IPS-15b (cell line): ENCODE measurements around the gene FTO.

Source experiments
- H3K27me3 ChIP-seq: one replicate; pipeline ENCODE4 v1.6.1; 2013; ENCODE audit warnings: low read length; ENCODE audit not compliant: control insufficient read depth, insufficient read depth
- H3K36me3 ChIP-seq: one replicate; pipeline ENCODE4 v1.6.1; 2013; ENCODE audit warnings: low read length; ENCODE audit not compliant: control insufficient read depth, insufficient read depth
- H3K4me1 ChIP-seq: one replicate; pipeline ENCODE4 v1.6.1; 2013; ENCODE audit warnings: mild to moderate bottlenecking, low read length; ENCODE audit not compliant: control insufficient read depth, insufficient read depth
- H3K4me3 ChIP-seq: one replicate; pipeline ENCODE4 v1.5.1; 2013; ENCODE audit warnings: low read depth, low read length
- H3K9ac ChIP-seq: one replicate; pipeline ENCODE4 v1.6.1; 2013; ENCODE audit warnings: low read depth, mild to moderate bottlenecking, low read length
- H3K9me3 ChIP-seq: one replicate; pipeline ENCODE4 v1.6.1; 2013; ENCODE audit warnings: mild to moderate bottlenecking, low read length; ENCODE audit not compliant: control insufficient read depth, insufficient read depth

Gene FTO

GRCh38 chr16:54071514-54071913 is 367.6 kb downstream of the FTO start:
- H3K4me3 ChIP-seq, result no peak overlapping the region
- no peak overlapping the region for H3K9ac ChIP-seq
- H3K27me3 ChIP-seq, result no peaks in the 10 kb centered on the region
- no peaks in the 10 kb centered on the region for H3K36me3 ChIP-seq
- peaks cover 13% of the 10 kb centered on the region for H3K4me1 ChIP-seq
- no peaks in the 10 kb centered on the region for H3K9me3 ChIP-seq

- H3K27me3 ChIP-seq, result no peaks in the 10 kb centered on the region
- H3K9me3 ChIP-seq, result no peaks in the 10 kb centered on the region
- H3K9ac ChIP-seq, result no peak overlapping the region
- no peaks in the 10 kb centered on the region for H3K36me3 ChIP-seq
- peaks cover 12% of the 10 kb centered on the region for H3K4me1 ChIP-seq
- no peak overlapping the region for H3K4me3 ChIP-seq
Observed at GRCh38 chr16:54072237-54072636, 368.3 kb downstream of the FTO start.

GRCh38 chr16:54073356-54073755 is 369.4 kb downstream of the FTO start:
- H3K4me3 ChIP-seq, result no peak overlapping the region

GRCh38 chr16:54075446-54075845 is 371.5 kb downstream of the FTO start:
- Histone ChIP-seq H3K4me3 (no peak overlapping the region), H3K9me3 (no peaks in the 10 kb centered on the region), H3K27me3 (no peaks in the 10 kb centered on the region), H3K9ac (no peak overlapping the region), H3K36me3 (no peaks in the 10 kb centered on the region), H3K4me1 (no peaks in the 10 kb centered on the region)

More at GRCh38 chr16:54073356-54073755, 369.4 kb downstream of the FTO start:
- Histone ChIP-seq H3K27me3 (no peaks in the 10 kb centered on the region), H3K9me3 (no peaks in the 10 kb centered on the region), H3K9ac (no peak overlapping the region), H3K36me3 (no peaks in the 10 kb centered on the region), H3K4me1 (peaks cover 1% of the 10 kb centered on the region)

- Histone ChIP-seq H3K36me3 (no peaks in the 10 kb centered on the region), H3K9ac (no peak overlapping the region), H3K4me3 (no peak overlapping the region), H3K9me3 (no peaks in the 10 kb centered on the region), H3K4me1 (no peaks in the 10 kb centered on the region), H3K27me3 (no peaks in the 10 kb centered on the region)
Observed at GRCh38 chr16:54076006-54076504, 372.1 kb downstream of the FTO start.

DNA sequence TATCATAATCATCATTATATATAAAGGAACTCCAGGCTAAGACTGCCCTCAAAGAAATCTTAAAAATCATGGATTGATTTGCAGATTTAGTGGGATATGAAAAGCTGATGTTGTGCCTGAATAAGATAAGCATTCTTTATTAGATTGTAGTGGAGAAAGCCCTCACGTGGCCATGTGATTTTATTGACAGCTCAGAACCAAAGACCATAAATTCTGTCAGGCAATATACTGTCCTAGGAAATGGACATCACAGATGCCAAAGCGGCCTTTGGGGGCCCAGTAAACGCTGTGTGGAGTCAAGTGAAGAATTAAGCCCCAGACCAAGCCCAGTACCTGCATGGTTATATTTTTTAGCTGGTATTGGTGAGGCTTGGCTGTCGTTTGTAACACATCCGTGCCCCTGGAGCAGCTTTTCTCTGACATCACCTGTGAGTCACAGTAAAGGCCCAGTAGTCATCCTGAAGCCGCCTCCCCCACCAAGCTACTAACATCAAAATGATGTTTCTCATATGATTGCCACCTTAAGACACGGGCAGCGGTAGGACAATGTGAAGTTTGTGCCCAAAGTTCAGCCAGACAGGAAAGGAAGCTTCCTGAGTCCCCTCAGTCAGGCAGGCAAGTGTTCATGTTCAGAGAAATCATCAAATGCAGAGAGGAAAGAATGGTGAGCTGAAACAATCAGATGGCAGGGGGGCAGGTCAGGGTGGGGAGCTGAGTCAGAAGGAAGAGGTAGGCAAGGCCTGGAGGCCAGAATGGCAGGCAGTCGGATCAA is 373.3 kb downstream of the FTO start:
- Histone ChIP-seq H3K36me3 (no peaks in the 10 kb centered on the region), H3K9ac (no peak overlapping the region), H3K9me3 (no peaks in the 10 kb centered on the region), H3K27me3 (no peaks in the 10 kb centered on the region), H3K4me3 (no peak overlapping the region), H3K4me1 (no peaks in the 10 kb centered on the region)

GRCh38 chr16:54080524-54081008 is 376.6 kb downstream of the FTO start:
- Histone ChIP-seq H3K4me3 (no peak overlapping the region), H3K9me3 (no peaks in the 10 kb centered on the region), H3K36me3 (no peaks in the 10 kb centered on the region), H3K27me3 (no peaks in the 10 kb centered on the region), H3K4me1 (no peaks in the 10 kb centered on the region), H3K9ac (no peak overlapping the region)

DNA sequence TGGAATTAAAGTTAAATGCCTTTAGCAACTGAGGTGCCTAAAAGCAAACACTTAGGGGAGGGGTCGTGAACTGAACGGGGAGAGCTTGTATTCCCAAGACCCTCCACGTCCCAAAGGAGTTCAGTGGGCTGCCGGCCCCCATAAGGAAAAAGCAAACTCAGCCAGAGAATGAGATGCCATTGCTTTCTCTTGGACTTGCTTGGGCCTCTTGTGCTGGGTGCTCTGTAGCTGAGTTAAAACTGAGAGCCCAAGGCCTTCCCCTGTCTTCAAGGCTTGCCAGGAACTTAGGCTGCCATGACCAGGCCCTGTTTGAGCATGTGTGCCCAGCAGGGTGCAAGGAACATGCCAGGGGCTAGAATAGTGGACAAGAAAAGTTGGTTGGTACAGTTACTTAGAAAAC is 382.8 kb downstream of the FTO start:
- no peaks in the 10 kb centered on the region for H3K9me3 ChIP-seq
- H3K36me3 ChIP-seq, result no peaks in the 10 kb centered on the region
- no peaks in the 10 kb centered on the region for H3K4me1 ChIP-seq

DNA sequence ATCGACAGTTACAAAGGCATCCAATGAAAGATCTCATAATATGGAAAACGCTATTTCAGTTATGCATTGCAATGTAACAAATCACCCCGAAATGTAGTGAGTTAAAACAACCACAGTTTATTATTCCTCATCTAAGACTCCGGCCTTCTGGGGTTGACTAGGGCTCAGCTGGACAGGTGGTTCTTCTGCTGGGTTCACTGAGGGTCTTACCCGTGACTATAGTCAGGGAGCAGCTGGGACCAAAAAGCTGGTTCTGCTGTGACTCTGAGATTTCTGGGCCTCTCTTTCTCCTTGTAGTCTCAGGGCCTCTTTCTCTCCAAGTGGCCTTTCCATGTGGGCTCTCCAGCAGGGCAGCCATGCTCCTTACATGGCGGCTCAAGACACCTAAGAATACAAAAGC is 386.6 kb downstream of the FTO start:
- Histone ChIP-seq H3K9ac (no peak overlapping the region), H3K9me3 (no peaks in the 10 kb centered on the region), H3K27me3 (no peaks in the 10 kb centered on the region)

More for the DNA sequence above, 382.8 kb downstream of the FTO start:
- no peak overlapping the region for H3K9ac ChIP-seq
- no peak overlapping the region for H3K4me3 ChIP-seq
- no peaks in the 10 kb centered on the region for H3K27me3 ChIP-seq

DNA sequence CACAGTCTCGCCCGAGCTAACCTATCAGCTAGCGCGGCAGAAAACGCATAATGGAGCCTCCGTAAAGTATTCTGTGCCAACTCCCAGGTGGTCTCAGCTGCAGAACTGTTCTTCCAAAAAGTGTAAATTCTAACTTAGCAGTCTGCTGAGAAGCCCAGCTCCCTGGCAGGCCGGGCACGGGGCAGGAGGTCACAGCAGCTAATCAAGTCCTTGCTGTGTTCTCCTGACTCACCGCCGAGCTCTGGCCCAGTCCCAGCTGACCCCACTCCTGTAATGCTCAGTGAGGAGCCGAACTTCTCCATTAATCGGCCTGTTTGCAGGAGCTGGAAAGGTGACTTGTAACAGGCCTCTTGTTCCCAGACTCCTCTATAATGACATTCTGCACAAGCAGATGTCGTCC is 389.3 kb downstream of the FTO start:
- no peaks in the 10 kb centered on the region for H3K27me3 ChIP-seq
- no peaks in the 10 kb centered on the region for H3K4me1 ChIP-seq
- no peak overlapping the region for H3K4me3 ChIP-seq
- H3K36me3 ChIP-seq, result no peaks in the 10 kb centered on the region
- no peaks in the 10 kb centered on the region for H3K9me3 ChIP-seq
- H3K9ac ChIP-seq, result no peak overlapping the region

More for the DNA sequence above, 386.6 kb downstream of the FTO start:
- Histone ChIP-seq H3K36me3 (no peaks in the 10 kb centered on the region), H3K4me1 (no peaks in the 10 kb centered on the region), H3K4me3 (no peak overlapping the region)

DNA sequence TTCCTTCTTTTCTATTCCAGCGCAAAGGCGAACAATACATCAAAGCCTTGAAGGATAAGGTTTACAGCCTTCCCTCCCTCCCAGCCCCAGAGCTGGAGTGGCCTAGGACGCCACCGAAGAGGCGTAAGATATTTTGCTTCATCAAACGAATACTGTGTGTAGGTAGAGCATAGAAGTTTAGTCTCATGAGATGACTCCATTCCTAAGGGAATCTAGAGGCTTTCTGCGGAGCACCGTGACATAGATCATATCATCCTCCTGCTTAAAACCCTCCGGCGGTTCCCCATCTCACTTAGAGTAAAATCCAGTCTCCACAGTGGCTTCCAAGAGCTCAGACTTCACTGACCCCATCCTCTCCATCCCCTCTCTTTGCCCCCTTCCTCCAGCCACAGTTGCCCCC is 390.7 kb downstream of the FTO start:
- H3K9ac ChIP-seq, result no peak overlapping the region
- H3K4me3 ChIP-seq, result no peak overlapping the region
- H3K9me3 ChIP-seq, result no peaks in the 10 kb centered on the region
- H3K36me3 ChIP-seq, result no peaks in the 10 kb centered on the region
- no peaks in the 10 kb centered on the region for H3K27me3 ChIP-seq
- H3K4me1 ChIP-seq, result no peaks in the 10 kb centered on the region

DNA sequence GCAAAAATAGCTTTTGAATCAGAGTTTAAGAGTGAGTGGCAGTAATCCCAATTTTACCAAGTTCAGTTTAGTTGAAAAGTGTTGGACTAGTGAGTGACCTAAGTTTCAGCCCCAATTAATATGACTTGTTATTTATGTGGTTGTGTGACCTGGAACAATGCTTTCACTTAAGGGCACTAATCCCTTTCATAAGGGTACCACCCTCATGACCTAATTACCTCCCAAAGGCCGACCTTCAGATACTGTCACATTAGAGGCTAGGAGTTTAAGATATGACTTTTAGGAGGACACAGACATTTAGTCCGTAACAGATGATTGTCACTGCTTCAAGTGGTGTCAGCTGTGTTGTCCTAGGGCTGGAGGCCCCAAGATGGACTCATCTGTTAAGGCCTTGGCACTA is 392.7 kb downstream of the FTO start:
- Histone ChIP-seq H3K9me3 (no peaks in the 10 kb centered on the region), H3K4me1 (no peaks in the 10 kb centered on the region), H3K4me3 (no peak overlapping the region), H3K27me3 (no peaks in the 10 kb centered on the region), H3K9ac (no peak overlapping the region), H3K36me3 (no peaks in the 10 kb centered on the region)
